Measurements from ENCODE around the gene ROR1.
"Not testable (repeated sequence)": the region's sequence is repeated elsewhere in the genome, so short reads cannot be mapped to it uniquely, and the experiment has no call there.

ROR1 gene

DNA sequence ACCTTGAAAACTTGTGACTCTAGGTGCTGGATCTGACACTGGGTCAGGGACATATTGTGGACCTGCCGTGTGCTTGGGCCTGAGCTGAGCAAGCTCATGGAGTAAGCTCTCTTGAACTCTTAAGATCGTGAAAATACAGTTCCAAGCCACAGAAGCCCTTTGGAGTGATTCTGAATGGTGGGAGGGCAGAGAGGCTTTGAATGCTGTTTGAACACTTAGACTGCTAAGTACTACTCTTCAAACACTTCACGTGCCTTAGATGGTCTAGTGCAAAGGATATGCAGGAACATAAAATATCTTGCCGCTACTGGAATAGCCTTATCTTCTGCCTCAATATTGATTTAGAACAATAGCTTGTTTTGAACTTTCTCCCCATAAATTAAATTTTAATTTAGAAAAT lies 21.6 kb downstream of the ROR1 start:
- no peak for DNase-seq

GRCh38 chr1:63797056-63797726 lies 23.4 kb downstream of the ROR1 start:
- no peak for DNase-seq

DNA sequence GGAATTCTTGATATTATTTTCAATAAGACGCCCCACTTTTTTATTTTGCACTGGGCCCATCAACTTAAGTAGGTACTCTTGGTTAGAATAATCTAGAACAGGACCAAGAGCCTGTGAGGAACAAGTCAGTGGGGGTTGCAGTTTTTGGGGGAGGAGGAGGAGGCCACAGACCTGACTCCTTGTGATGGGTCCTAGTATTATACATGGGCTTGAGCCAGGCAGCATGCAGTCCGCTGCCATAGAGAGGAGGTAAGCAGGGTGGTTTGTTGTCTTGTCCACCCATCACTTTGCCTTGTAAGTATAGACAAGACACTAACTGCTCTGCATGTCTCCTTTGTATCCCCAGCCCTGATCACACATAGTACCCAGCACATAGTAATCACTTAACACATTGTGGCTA lies 24.5 kb downstream of the ROR1 start:
- DNase-seq: no peak

GRCh38 chr1:63799307-63799706 lies 25.5 kb downstream of the ROR1 start:
- no peak for DNase-seq

DNA sequence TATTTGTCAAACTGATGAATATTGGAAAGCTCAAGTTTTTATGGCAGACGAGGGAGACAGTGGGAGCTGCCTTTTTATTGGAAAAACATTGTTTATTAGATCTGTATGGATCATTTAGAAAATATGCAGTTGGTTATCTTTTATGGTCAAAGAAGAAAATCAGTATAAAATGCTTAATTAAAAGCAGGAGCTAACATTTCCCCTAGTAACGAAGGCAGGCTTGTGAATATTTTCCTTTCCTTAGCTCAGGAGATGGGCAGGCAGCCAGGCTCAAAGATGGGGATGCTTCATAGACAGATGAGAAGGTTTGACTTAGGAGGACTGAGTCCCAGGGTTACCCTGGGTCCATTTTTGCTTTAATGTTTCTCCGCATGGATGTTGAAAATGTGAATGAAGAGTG lies 26.0 kb downstream of the ROR1 start:
- DNase-seq: no peak

DNA sequence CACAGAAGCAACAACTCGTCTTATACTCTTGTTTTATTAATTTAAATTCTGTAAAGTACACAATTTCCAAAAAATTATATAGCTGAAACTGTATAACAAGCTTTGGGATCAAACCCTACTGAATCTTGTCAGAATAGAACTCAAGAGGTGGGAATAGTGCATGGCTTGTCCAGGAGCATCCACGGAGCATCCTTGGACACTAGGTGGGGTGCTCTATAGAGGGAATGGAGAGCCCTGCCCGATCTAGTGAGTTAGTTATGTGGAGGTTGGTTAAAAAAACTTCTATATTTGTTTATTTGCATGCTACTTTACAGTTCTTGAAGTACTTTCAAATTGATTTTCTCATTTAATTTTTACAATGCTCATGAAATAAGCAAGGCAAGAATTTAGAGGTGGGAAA lies 28.3 kb downstream of the ROR1 start:
- no peak for DNase-seq

DNA sequence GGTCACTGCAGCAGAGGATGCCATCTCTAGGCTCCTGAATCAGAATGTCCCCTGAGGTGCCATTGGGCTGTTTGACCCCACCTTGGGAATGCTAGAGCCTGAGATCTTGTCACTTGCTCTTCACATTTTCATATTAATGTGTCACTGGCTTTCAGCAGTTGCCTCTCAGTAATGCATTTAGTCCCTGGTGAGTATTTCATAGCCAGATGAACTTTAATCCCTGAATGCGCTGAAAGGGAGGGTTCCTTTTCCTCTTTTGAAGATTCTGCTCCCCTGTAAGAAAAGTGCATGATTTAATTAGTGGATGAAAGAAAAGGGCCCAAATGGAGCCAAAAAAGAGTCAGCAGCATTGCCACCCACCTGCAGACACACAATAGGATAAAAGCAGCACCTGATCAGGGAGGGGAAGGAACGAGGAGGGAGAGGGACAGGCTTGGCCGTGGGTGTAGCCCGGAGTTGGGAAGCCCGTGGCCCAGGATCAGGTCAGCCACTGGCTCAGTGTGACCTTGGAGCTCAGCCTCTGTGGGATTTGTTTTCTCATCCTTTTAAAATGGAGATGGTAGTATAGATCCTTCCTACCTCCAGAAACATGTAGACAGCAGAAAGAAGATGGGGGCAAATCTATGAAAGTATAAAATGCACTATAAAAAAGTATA lies 31.1 kb downstream of the ROR1 start:
- no peak for DNase-seq

GRCh38 chr1:63807046-63807445 lies 33.2 kb downstream of the ROR1 start:
- DNase-seq: no peak

GRCh38 chr1:63810936-63811469 lies 37.2 kb downstream of the ROR1 start:
- no peak for DNase-seq

DNA sequence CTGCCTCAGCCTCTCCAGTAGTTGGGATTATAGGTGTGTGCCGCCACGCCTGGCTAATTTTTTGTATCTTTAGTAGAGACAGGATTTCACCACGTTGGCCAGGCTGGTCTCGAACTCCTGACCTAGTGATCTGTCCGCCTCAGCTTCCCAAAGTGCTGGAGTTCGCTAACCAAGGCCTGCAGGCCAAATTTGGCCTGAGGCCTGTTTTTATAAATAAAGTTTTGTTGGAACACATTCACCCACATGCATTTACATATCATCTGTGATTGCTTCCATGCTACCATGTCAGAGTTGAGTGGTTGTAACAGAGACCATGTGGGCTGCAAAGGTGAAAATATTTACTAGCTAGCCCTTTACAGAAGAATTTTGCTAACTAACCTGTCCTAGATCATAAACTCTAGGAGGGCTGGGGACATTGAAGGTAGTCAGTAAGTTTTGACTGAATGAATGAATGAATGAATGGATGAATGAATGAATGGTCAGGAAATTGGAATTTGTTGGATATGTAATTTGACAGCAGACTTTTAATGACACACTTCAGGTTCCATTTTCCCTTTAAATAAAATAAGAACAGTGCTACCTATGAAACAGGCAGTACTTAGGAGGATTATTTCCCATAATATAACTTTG lies 38.4 kb downstream of the ROR1 start:
- DNase-seq: no peak

DNA sequence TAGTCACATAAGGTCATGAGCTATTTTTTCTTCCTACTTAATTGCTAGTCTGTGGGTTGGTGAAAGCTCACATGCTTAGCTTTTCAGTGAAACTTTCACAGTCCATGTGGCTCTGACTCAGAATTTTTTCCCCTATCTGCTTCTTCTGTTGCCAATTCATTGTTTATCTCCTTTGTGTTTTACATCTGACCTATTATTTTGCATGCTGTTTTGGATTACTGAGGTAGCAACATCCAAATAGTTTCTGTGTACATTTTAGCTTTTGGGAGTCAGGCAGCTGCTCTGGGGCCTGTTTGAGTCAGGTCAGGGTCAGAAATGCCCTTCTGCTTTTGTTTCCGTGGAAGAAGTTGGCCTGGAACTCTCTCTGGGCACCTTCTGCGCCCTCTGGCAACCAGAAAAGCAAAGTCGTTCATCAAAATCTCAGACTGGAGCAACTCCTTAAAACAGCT lies 40.0 kb downstream of the ROR1 start:
- no peak for DNase-seq

DNA sequence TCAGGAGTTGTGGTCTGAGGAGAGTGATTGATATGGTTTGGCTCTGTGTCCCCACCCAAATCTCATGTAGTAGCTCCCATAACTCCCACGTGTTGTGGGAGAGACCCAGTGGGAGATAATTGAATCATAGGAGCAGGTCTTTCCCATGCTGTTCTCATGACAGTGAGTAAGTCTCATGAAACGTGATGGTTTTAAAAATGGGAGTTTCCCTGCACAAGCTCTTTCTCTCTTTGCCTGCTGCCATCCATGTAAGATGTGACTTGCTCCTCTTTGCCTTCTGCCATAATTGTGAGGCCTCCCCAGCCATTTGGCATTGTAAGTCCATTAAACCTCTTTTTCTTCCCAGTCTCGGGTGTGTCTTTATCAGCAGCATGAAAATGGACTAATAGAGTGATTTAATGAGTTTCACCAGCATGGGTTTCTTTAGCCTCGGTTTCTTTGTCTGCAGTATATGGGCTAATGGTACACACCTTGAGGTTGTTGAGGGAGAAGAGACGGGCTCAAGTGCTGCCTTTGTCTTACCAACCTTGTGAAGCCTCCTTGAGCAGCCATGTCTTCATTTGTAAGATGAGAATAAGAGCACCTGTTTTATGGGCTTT lies 42.5 kb downstream of the ROR1 start:
- DNase-seq: not testable (repeated sequence)

DNA sequence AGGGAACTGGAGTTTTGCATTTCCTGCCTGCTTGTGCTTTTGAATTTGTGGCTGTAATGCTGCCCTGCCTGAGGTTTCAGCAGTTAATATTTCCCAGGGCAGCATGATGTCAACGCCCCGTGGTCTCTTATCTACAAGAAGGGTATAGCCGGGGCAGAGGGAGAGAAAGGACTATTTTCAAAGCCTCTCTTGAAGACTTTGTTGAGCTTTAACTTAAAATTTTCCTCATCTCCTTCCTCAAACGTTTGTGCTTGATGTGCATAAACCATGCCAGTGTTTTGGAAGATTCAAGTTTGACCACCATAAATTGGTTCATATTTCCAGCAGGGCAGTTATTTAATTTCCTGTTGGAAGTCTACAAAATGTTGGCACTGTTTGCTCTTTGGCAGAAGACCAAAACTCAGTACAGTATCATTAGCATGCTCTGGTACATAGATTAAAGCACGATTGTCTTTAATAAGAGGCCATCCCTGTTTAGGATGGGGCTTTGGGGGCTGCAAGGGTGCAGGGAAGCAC lies 43.4 kb downstream of the ROR1 start:
- no peak for DNase-seq

GRCh38 chr1:63817700-63818099 lies 43.9 kb downstream of the ROR1 start:
- no peak for DNase-seq

- no peak for DNase-seq
Observed at GRCh38 chr1:63818567-63819325, 44.9 kb downstream of the ROR1 start.

- no peak for DNase-seq
Observed at GRCh38 chr1:63819795-63820194, 46.0 kb downstream of the ROR1 start.

DNA sequence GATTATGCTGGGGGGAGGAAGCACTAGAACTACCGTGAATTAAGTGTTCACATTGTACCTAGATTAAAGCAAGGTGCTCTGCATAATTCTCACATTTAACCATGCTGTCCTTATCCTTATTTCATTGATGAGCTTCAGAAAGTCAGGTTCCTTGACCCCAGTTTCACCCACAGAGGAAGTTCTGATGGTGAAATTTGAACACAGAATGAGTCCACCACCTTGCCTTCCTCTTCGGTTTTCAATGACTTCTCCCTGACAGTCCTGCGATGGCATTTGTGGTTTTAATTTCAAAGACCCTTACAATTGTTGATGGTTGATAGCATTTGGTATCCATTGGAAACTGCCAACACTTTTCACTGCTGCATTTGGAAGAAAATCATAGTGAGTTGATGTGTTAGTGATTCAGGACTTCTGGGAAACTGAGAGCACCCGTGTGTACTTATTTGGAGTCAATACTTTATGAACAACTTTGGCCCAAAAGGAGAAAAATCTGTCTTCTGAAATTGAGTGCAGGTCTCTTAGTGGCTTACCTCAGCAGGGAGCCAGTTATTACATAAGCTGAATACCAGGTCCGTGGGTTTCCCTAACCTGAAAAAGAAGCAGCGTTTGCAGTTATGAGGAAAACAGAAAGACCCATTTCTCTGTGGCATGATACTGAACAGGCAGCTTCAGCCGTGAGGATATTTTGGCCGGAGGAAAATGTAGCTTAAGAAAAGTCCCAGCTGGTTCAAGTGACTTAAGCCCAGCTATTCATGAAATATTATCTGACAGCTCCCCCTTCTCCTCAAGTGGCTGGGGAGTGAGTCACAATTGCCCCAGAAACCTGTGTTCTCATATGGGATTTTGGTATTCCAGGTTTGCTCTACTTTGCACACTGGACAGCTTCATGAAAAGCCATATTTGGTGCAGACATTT lies 47.5 kb downstream of the ROR1 start:
- DNase-seq: no peak

DNA sequence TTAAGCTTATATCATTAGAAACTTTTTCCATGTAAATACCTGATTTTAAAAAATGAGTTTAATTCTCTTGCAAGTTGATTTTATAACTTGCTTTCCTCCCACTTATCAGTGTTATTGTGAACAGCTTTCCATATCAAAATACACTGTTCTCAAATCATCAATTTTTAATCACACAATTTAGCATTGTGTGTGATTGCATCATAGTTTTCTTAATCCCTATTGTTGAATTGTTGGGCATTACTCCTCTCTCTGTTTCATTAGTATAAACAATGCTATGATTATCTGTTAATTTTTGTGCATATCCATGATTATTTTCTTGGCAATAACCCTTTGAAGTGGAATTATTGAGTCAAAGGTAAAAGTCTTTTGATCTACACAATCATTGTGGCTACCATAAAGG lies 48.7 kb downstream of the ROR1 start:
- DNase-seq: no peak

DNA sequence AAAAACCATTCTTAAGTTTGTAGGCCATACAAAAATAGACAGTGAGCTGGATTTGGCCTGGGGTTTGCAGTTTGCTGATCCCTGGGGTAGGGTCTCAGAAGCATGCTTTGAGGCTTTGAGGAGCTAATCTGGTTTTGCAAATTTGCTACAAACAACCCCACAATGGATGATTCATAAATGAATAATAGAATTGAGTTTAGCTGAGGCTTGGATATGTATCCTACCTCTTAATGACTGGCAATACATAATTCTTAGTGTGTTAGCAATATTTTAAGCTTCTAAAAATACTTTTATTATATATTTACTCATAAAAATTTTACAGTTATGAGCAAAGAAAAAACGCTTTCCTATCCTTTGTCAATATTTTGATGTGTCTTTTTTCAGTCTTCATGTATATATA lies 50.6 kb downstream of the ROR1 start:
- DNase-seq: no peak

DNA sequence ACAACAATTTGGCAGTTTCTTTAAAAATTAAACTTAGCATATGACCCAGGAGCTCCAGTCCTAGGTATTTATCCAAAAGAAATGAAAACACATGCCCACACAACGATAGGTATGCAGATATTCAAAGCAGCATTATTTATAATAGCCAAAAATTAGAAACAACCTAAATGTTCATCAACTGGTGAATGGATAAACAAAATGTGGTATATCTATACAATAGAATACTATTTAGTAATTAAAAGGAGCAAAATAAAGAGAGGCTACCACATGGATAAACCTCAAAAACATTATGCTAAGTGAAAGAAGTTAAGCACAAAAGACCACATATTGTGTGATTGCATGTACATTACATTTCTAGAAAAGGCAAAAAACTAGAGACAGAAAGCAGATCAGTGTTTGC lies 51.3 kb downstream of the ROR1 start:
- no peak for DNase-seq

GRCh38 chr1:63826246-63826861 lies 52.5 kb downstream of the ROR1 start:
- not testable (repeated sequence) for DNase-seq
